SIG-M5 treated with dmso at 0.1 percent for 504 hours (cell line): Measurements from ENCODE around the gene CBLN2.

Experiments
- DNase-seq: peaks from one replicate; lab custom pipeline; 2025; ENCODE audit not compliant: unreplicated experiment; lab: John Stamatoyannopoulos, UW

Gene CBLN2

GRCh38 chr18:72544092-72544886 is at the start of gene CBLN2:
Gene CBLN2 (minus strand): TSS chr18:72544342. CDS start chr18:72542160, 2,182 bp downstream.
- DNase-seq = no peak

DNA sequence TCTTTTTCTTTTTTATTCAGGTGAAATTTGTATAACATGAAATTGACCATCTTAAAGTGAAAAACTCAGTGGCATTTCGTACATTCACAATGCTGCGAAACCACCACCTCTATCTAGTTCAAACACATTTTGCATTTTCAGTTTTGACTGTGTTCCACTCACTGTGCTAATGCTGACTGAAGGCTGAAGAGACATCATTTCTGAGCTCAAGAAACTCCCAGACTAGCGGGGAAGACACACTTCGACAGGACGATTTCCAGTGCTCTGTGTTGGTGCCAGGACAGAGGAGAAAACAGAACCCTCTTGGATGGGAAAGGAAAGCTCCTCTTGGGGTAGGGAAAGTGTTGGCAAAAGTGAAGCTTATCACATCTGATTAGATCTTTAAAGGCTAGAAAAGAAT is 44.2 kb upstream of the CBLN2 start:
- no peak for DNase-seq

GRCh38 chr18:72584787-72585186 is 40.6 kb upstream of the CBLN2 start:
- DNase-seq = no peak

- DNase-seq = no peak
Observed at GRCh38 chr18:72581976-72582375, 37.8 kb upstream of the CBLN2 start.

DNA sequence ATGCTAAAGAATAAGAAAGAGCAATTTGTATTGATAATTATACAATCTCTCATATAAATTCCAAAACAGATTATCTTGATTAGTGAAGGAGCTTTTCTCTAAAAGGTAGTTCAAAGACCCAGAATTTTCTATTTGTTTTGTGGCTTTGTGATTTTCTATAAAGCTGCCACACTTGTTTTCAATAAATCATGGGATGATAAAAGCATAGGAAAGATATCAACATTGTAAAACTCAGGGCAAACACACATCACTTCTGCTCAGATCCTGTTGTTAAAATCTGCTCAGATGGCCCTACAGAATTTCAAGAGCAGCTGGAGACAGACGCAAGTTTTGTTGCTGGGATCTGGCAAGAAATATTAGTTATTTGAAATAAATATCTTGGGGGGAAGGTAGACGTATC is 28.8 kb upstream of the CBLN2 start:
- no peak for DNase-seq

GRCh38 chr18:72566290-72566689 is 22.1 kb upstream of the CBLN2 start:
- no peak for DNase-seq

GRCh38 chr18:72555968-72556367 is 11.8 kb upstream of the CBLN2 start:
- no peak for DNase-seq

DNA sequence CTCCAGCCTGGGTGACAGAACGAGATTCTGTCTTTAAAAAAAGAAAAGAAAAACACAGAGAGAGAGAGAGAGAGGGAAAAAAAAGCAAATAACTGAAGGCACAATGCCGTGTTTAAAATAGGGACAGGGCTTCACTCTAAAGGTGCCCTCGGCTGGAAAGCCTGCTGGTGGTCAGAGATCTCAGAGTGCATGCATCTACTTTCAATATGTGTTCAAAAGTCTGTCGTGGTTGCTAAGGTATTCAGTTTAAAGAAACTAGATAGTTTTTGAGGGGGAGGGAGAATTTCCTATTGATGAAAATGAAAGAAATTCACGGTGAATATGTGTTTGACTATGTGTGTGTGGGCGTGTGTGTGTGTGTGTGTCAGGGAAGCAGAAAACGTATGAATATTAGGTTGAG is 11.0 kb upstream of the CBLN2 start:
- no peak for DNase-seq

DNA sequence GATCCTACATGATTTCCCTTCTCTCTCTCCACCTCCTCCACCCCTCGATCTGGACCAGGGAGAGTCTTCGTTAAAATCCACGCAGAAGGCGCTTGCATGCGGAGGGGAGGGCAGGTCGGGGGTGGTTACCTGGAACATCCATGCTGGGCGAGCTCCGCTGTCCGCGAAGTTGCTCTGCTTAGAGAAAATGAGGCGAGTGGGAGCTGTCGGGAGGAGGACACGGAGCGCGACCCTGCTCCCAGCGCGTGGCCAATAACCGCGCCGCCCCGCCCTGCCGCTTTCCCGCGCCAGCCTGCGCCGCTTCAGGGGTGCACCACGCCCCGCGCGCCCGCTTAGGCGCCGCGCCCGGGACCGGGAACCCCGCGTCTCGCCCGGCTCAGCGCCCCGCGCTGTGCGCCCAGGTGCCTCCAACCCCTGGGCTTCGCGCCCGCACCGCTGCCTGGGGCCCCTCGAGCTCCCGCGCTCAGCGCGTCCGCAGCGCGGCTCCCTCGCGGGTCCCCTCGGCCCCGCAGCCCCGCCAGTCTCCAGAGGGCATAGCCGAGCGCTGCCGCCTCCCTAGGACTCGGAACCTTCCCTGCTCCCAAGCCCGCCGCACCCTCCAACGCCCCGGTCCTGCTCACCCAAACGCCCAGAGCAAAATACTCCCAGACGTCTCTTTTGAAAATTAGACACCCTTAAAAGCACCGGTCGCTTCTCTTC is 636 bp downstream of the CBLN2 start:
- DNase-seq = no peak

DNA sequence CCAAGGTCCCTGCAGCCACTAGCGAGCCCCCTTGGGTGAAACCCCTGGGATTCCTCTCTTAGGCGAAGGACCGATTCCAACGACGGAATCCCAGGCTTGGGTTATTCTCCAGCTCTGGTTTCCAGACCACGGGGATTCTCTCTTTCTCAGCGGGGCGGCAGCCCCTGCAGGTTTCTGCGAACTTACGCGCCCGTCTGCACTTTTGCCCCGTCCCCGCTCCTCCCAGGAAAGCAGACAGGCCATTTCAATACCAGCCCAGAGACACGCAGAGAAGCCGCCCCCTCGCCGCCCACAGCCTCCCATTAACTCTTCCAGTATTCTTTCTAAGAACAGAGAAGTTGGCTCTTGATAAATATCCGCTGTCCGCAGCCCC is 1.2 kb downstream of the CBLN2 start:
- no peak for DNase-seq

- DNase-seq = no peak
Observed at GRCh38 chr18:72542342-72542741, 1.8 kb downstream of the CBLN2 start.

GRCh38 chr18:72541871-72542332 is 2.2 kb downstream of the CBLN2 start:
- no peak for DNase-seq

- no peak for DNase-seq
Observed at GRCh38 chr18:72539901-72540300, 4.2 kb downstream of the CBLN2 start.

GRCh38 chr18:72530622-72531021 is 13.5 kb downstream of the CBLN2 start:
- no peak for DNase-seq

DNA sequence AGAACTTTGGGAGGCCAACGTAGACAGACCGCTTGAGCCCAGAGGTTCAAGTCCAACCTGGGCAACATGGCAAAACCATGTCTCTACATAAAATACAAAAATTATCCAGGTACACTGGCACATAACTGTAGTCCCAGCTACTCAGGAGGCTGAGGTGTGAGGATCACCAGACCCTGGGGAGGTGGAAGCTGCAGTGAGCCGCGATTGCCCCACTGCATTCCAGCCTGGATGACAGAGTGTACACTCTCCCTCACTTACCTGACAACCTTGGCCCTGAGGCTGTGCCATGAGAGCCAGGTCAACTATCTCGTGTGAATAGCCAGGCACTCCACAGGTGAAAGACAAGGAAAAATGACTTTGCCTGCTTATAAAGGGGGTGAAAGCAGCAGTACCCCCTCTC is 39.3 kb downstream of the CBLN2 start:
- no peak for DNase-seq

DNA sequence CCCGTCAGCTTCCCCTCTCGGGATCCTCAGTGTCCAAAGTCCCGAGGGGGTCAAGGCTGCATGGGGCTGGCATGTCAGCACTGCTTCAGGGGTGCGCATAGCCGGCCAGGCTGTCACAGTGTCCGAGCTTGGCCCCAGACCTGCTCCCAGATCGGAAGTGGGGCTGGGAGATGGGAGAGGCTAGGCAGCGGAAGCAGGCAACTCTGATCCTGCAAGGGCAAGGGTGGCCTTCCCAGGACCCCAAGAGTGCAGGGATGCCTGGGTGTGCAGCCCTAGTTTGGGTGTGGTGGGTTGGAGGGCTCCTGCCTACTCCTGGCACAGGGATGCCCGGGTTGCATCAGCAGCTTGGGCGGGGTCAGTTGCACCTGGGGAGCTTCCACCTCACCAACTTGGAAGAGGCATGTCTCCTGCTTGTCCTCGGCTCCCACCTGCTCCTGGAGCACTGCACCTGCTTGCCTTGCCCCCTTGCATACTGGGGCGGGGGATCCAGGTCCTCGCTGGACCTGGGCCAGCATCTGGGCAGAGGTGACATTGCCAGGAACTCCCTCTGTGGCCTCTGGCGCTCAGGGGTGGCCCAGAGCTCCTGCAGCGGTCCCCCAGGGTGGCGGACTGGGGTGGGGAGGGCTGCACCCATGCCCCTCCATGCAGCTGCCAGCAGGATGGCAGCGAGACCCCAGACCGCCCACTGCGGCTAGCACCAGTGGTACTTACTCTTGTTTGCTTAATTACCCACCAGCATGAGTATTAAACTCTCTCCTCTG is 41.3 kb downstream of the CBLN2 start:
- DNase-seq = no peak

DNA sequence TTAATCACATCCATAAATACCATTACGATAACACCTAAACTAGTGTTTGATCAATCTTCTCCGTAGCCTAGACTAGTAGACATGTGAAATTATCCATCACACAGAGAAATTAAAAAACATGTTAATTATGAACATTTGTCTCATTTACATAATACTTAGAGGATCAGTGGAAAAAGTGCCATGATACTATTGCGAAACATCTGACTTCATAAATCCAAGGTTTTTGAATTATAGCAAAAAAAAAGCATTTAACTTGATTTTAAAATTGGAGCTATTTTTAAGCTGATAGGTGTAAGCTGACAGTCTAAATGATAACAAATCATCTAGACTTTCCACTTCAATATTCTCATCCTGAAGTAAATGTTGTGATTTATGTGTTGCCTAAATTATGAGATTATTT is 51.6 kb downstream of the CBLN2 start:
- DNase-seq = no peak
